SJCRH30 (cell line): Measurements from ENCODE around the gene DXO. TPM values are rescaled to one million over a fixed set of nuclear protein-coding genes. Genes with fewer than 3 reads are reported as not detected.
A peak's percentile ranks its signal among the peaks of the same experiment; 100 is the strongest.

Source experiments
- DNase-seq, 2 experiments: peaks; one replicate each; pipeline ENCODE4 v3.0.0-alpha.2; 2015 to 2020
- H3K27ac ChIP-seq: fragments of 250-450 bp; sonication (Bioruptor Pico); 2 replicates; pipeline ENCODE4 v1.5.1; 2020; ENCODE audit warnings: mild to moderate bottlenecking, moderate library complexity
- H3K27me3 ChIP-seq: fragments of 250-450 bp; sonication (Bioruptor Pico); 2 replicates; pipeline ENCODE4 v1.5.1; 2020; ENCODE audit warnings: mild to moderate bottlenecking, moderate library complexity
- H3K36me3 ChIP-seq: fragments of 250-450 bp; sonication (Bioruptor Pico); 2 replicates; pipeline ENCODE4 v1.5.1; 2020; ENCODE audit warnings: mild to moderate bottlenecking, moderate library complexity
- H3K4me1 ChIP-seq: fragments of 250-450 bp; sonication (Bioruptor Pico); 2 replicates; pipeline ENCODE4 v1.5.1; 2020; ENCODE audit warnings: mild to moderate bottlenecking, moderate library complexity
- H3K4me3 ChIP-seq: fragments of 250-450 bp; sonication (Bioruptor Pico); 2 replicates; pipeline ENCODE4 v1.5.1; 2020; ENCODE audit warnings: mild to moderate bottlenecking, moderate library complexity
- H3K9me3 ChIP-seq: fragments of 250-450 bp; sonication (Bioruptor Pico); replicated peaks from 2 replicates; pipeline ENCODE4 v1.5.1; 2020; ENCODE audit warnings: mild to moderate bottlenecking, moderate library complexity
- total RNA-seq: library from RNA; depleted of rRNA; stranded (reverse); fragments of >200 nt; shearing (Covaris generic); gene quantifications from 2 replicates; pipeline ENCODE4 v1.2.3, GENCODE V29; 2014

DXO gene
- total RNA-seq, 1 experiment from 2014 or later: 17.8 TPM

DNA sequence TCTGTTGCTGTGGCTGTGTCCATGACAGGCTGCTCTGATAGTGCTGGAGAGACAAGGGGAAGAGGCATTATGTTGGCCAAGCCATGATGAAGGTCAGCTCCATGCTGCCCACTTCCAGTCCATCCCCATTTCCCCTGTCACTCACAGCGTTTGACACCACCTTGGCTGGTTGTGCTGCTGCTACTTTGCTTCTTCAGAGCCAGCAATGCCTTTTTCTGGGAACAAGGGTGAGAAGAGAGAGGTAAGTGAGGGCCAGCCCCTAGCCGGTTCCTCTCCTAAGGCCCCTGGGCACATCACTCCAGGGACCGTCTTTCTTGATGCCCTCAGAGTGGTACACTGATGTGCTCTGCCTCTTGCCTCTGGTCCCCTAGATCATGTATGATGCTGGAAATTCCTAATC lies 15.1 kb downstream of the DXO start:
- DNase-seq: no peak
- Histone ChIP-seq H3K4me1 (peaks cover 3% of the 10 kb centered on the region; the same call in 1 of the 2 replicates), H3K4me3 (no peak overlapping the region), H3K36me3 (peaks cover 35% of the 10 kb centered on the region), H3K27ac (no peak overlapping the region), H3K27me3 (no peaks in the 10 kb centered on the region), H3K9me3 (no peaks in the 10 kb centered on the region)

DNA sequence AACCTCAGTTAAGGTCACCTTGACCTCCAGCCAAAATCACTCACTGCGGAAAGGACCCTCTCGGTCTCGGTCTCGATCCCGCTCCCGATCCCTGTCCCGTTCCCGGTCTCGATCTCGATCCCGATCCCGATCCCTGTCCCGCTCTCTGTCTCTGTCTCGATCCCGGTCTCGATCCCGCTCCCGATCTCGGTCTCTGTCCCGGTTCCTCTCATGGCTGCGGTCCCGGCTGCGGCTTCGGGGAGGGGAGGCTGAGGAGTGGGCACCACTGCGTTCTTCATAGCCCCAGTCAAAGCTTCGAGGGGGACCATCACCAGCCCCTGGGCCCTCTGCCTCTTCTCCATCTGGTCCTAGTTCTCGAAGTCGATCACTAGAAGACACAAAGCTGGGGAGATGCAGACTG lies 17.4 kb downstream of the DXO start:
- H3K4me1 ChIP-seq: peaks cover 3% of the 10 kb centered on the region; the same call in 1 of the 2 replicates
- H3K9me3 ChIP-seq: no peaks in the 10 kb centered on the region
- no peak for DNase-seq
- no peak overlapping the region for H3K4me3 ChIP-seq
- peaks cover 42% of the 10 kb centered on the region for H3K36me3 ChIP-seq
- H3K27ac ChIP-seq: no peak overlapping the region
- H3K27me3 ChIP-seq: no peaks in the 10 kb centered on the region

DNA sequence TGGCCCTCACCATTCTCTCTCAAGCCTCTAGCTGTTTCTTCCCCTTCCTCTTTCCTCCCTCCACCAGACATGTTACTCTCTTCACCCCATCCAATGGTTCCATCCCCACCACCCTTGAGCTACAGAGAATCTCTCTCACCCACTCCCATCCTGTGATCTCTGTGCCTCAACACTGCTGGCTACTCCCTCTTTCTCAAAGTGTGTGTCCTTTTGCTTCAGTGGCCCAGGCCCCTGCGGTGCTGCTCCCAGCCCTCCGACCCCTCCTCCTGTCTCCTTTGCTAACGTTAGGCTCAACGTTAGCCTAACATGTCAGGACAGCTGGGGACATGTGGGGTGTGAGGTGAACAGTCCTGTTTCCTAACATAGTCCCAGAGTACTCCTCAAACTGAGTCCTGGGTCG lies 19.0 kb downstream of the DXO start:
- Histone ChIP-seq H3K9me3 (no peaks in the 10 kb centered on the region), H3K4me1 (peaks cover 6% of the 10 kb centered on the region; the same call in 1 of the 2 replicates), H3K27me3 (no peaks in the 10 kb centered on the region), H3K27ac (no peak overlapping the region), H3K4me3 (no peak overlapping the region), H3K36me3 (peaks cover 42% of the 10 kb centered on the region)
- no peak for DNase-seq

GRCh38 chr6:31952140-31952805 lies 19.7 kb downstream of the DXO start:
- peak; percentile 54 to 78 for DNase-seq
- Histone ChIP-seq H3K4me3 (no peak overlapping the region), H3K27ac (no peak overlapping the region), H3K36me3 (peaks cover 41% of the 10 kb centered on the region), H3K4me1 (peaks cover 5% of the 10 kb centered on the region; the same call in 1 of the 2 replicates), H3K9me3 (no peaks in the 10 kb centered on the region), H3K27me3 (no peaks in the 10 kb centered on the region)

DNA sequence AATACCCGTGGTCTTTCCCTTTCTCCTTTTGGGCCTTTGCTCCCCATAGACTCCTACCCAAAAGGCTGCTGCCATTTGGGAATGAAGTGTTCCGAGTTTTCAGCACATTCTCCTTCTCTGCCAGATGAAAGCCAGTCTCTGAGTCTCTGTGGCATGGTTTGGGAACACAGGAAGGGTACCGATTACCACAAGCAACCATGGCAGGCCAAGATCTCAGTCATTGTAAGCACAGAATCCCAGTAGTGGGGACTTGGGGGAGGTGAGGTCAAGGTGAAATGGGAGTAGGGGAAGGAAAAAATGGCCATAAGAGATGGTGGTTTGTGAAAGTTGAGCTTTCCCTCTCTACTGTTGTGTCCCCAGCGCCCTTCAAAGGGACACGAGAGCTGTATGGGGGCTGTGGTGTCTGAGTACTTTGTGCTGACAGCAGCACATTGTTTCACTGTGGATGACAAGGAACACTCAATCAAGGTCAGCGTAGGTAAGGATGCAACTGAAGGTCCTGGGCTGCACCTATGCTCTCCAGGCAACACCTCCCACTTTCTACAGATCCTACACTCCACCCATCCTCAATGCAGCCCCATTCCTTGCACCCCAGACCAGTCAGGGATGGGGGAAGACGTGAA lies 21.9 kb downstream of the DXO start:
- H3K9me3 ChIP-seq: no peaks in the 10 kb centered on the region
- no peak for DNase-seq
- peaks cover 4% of the 10 kb centered on the region; the same call in 1 of the 2 replicates for H3K27me3 ChIP-seq
- no peak overlapping the region for H3K4me3 ChIP-seq
- H3K36me3 ChIP-seq: peaks cover 32% of the 10 kb centered on the region
- H3K4me1 ChIP-seq: peaks cover 5% of the 10 kb centered on the region; the same call in 1 of the 2 replicates
- no peak overlapping the region for H3K27ac ChIP-seq

GRCh38 chr6:31948753-31949413 lies 23.1 kb downstream of the DXO start:
- no peak overlapping the region for H3K27ac ChIP-seq
- peaks cover 11% of the 10 kb centered on the region; the same call in 1 of the 2 replicates for H3K27me3 ChIP-seq
- H3K4me3 ChIP-seq: no peak overlapping the region
- H3K4me1 ChIP-seq: peaks cover 5% of the 10 kb centered on the region; the same call in 1 of the 2 replicates
- DNase-seq: no peak
- peaks cover 26% of the 10 kb centered on the region for H3K36me3 ChIP-seq
- H3K9me3 ChIP-seq: no peaks in the 10 kb centered on the region

- Histone ChIP-seq H3K9me3 (no peaks in the 10 kb centered on the region), H3K4me3 (no peak overlapping the region), H3K4me1 (peaks cover 5% of the 10 kb centered on the region; the same call in 1 of the 2 replicates), H3K36me3 (peaks cover 21% of the 10 kb centered on the region), H3K27ac (no peak overlapping the region), H3K27me3 (peaks cover 11% of the 10 kb centered on the region; the same call in 1 of the 2 replicates)
- no peak for DNase-seq
Observed at GRCh38 chr6:31948306-31948705, 23.6 kb downstream of the DXO start.

DNA sequence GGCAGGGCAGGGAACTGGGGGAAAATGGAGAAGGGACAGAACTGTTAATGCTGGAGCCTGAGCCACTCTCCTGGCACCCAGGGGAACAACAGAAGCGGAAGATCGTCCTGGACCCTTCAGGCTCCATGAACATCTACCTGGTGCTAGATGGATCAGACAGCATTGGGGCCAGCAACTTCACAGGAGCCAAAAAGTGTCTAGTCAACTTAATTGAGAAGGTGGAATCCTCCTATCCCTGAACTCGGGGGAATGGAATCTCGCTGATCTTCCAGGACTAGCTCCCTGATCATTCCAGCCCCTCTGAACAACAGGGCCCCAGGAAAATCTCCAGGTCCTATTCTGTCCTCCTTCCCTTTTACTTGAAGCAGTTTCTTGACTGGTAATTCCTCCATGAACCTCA lies 24.1 kb downstream of the DXO start:
- Histone ChIP-seq H3K27ac (no peak overlapping the region), H3K4me1 (peaks cover 5% of the 10 kb centered on the region; the same call in 1 of the 2 replicates), H3K27me3 (peaks cover 11% of the 10 kb centered on the region; the same call in 1 of the 2 replicates), H3K36me3 (peaks cover 17% of the 10 kb centered on the region), H3K4me3 (no peak overlapping the region), H3K9me3 (no peaks in the 10 kb centered on the region)
- no peak for DNase-seq

DNA sequence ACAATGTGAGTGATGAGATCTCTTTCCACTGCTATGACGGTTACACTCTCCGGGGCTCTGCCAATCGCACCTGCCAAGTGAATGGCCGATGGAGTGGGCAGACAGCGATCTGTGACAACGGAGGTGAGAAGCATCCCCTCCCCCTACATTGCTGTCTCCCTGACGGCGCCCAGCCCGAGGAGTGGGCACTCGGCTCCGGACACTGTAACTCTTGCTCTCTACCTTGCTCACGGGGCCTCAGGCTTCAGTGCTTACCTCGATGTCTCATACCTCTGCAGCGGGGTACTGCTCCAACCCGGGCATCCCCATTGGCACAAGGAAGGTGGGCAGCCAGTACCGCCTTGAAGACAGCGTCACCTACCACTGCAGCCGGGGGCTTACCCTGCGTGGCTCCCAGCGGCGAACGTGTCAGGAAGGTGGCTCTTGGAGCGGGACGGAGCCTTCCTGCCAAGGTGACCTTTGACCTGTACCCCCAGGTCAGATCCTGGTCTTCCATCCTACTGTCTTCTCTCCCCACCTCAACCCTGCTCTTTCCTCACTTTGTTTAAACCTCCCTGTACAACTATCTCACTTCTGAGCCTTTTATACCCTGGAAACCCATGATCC lies 24.8 kb downstream of the DXO start:
- H3K4me1 ChIP-seq: peaks cover 5% of the 10 kb centered on the region; the same call in 1 of the 2 replicates
- no peak overlapping the region for H3K27ac ChIP-seq
- H3K9me3 ChIP-seq: no peaks in the 10 kb centered on the region
- no peak for DNase-seq
- no peak overlapping the region for H3K4me3 ChIP-seq
- peaks cover 11% of the 10 kb centered on the region; the same call in 1 of the 2 replicates for H3K27me3 ChIP-seq
- H3K36me3 ChIP-seq: peaks cover 11% of the 10 kb centered on the region

GRCh38 chr6:31946370-31946885 lies 25.5 kb downstream of the DXO start:
- DNase-seq: no peak
- no peak overlapping the region for H3K4me3 ChIP-seq
- H3K9me3 ChIP-seq: no peaks in the 10 kb centered on the region
- no peak overlapping the region for H3K27ac ChIP-seq
- H3K4me1 ChIP-seq: peaks cover 5% of the 10 kb centered on the region; the same call in 1 of the 2 replicates
- peaks cover 3% of the 10 kb centered on the region; the same call in 1 of the 2 replicates for H3K36me3 ChIP-seq
- peaks cover 11% of the 10 kb centered on the region; the same call in 1 of the 2 replicates for H3K27me3 ChIP-seq

GRCh38 chr6:31945507-31946369 lies 26.2 kb downstream of the DXO start, which contains the start of gene CFB:
Gene CFB, plus strand, starts transcription at chr6:31946095. Its CDS starts 127 bp downstream, at chr6:31946222.
- Histone ChIP-seq H3K27ac (no peak within 1 kb of the TSS), H3K9me3 (no peaks in the 10 kb centered on the region), H3K36me3 (no peaks in the 10 kb centered on the region; the same call in 1 of the 2 replicates), H3K27me3 (peaks cover 11% of the 10 kb centered on the region; the same call in 1 of the 2 replicates), H3K4me1 (peaks cover 5% of the 10 kb centered on the region; the same call in 1 of the 2 replicates), H3K4me3 (no peak within 1 kb of the TSS)
- no peak for DNase-seq

GRCh38 chr6:31945154-31945506 lies 26.8 kb downstream of the DXO start:
- H3K9me3 ChIP-seq: no peaks in the 10 kb centered on the region
- H3K27me3 ChIP-seq: peaks cover 11% of the 10 kb centered on the region; the same call in 1 of the 2 replicates
- no peaks in the 10 kb centered on the region for H3K36me3 ChIP-seq
- no peak overlapping the region for H3K4me3 ChIP-seq
- H3K27ac ChIP-seq: no peak overlapping the region
- H3K4me1 ChIP-seq: peaks cover 9% of the 10 kb centered on the region; the same call in 1 of the 2 replicates
- no peak for DNase-seq

DNA sequence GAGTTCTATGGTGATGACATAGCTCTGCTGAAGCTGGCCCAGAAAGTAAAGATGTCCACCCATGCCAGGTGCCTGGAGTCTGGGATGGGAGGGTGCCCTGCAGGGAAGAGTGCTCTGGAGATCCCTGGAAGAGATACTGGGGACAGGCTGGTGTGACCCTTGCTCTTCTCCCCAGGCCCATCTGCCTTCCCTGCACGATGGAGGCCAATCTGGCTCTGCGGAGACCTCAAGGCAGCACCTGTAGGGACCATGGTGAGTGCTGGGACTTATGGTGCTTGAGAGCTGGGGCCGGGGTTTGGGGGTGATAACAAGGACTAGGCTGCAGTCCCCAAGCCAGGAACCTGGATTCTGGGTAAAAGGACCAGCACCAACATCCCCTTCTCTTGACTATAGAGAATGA lies 28.2 kb downstream of the DXO start:
- no peak overlapping the region for H3K27ac ChIP-seq
- H3K27me3 ChIP-seq: peaks cover 11% of the 10 kb centered on the region; the same call in 1 of the 2 replicates
- H3K4me3 ChIP-seq: no peak overlapping the region
- no peaks in the 10 kb centered on the region for H3K9me3 ChIP-seq
- H3K4me1 ChIP-seq: peaks cover 4% of the 10 kb centered on the region; the same call in 1 of the 2 replicates
- H3K36me3 ChIP-seq: no peaks in the 10 kb centered on the region
- DNase-seq: no peak
